ENCODE measurements around the gene SLC7A14.

GRCh38 chr3:170421758-170422157 is 164.1 kb downstream of the SLC7A14 start:
- TF ChIP-seq USF2 (IDR thresholded peaks at IDR 0.05; ENCODE audit: low read depth, low read length) (no peak), CEBPB (IDR thresholded peaks at IDR 0.05; ENCODE audit: low read depth, low read length) (no peak), FOS (IDR thresholded peaks at IDR 0.05; ENCODE audit: low read depth, low read length) (no peak), POLR2A (IDR thresholded peaks at IDR 0.05; ENCODE audit: low read depth, low read length) (no peak), MAZ (IDR thresholded peaks at IDR 0.05; ENCODE audit: borderline replicate concordance, low read depth, low read length) (no peak), RAD21 (IDR thresholded peaks at IDR 0.05; ENCODE audit: low read length) (no peak), MXI1 (IDR thresholded peaks at IDR 0.05; ENCODE audit: borderline replicate concordance, low read depth, low read length) (no peak), BHLHE40 (IDR thresholded peaks at IDR 0.05; ENCODE audit: low read depth, low read length) (no peak)
- TF ChIP-seq, protein P1, sequence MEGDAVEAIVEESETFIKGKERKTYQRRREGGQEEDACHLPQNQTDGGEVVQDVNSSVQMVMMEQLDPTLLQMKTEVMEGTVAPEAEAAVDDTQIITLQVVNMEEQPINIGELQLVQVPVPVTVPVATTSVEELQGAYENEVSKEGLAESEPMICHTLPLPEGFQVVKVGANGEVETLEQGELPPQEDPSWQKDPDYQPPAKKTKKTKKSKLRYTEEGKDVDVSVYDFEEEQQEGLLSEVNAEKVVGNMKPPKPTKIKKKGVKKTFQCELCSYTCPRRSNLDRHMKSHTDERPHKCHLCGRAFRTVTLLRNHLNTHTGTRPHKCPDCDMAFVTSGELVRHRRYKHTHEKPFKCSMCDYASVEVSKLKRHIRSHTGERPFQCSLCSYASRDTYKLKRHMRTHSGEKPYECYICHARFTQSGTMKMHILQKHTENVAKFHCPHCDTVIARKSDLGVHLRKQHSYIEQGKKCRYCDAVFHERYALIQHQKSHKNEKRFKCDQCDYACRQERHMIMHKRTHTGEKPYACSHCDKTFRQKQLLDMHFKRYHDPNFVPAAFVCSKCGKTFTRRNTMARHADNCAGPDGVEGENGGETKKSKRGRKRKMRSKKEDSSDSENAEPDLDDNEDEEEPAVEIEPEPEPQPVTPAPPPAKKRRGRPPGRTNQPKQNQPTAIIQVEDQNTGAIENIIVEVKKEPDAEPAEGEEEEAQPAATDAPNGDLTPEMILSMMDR (conservative IDR thresholded peaks at IDR 0.05; ENCODE audit: low read depth, low read length), result no peak

Data from IMR-90 (cell line).